HepG2 (cell line): ENCODE data around the gene ARHGEF26. TPM values are rescaled to one million over a fixed set of nuclear protein-coding genes. Genes with fewer than 3 reads are reported as not detected.

Source experiments
- CHCHD3 ChIP-seq: sonication (generic); formaldehyde crosslinking; IDR thresholded peaks from 2 replicates; pipeline ENCODE4 v1.8.0; 2022; ENCODE audit warnings: mild to moderate bottlenecking, missing genetic modification reagents, moderate library complexity
- HHEX ChIP-seq: IDR thresholded peaks from 2 replicates; pipeline ENCODE4 v1.6.1; 2016; ENCODE audit warnings: control low read depth
- KAT2B ChIP-seq: fragments of 150-350 bp; IDR thresholded peaks from 2 replicates; pipeline ENCODE4 v1.6.1; 2014; ENCODE audit warnings: low read depth, low read length, borderline replicate concordance
- KLF12 ChIP-seq: sonication (generic); formaldehyde crosslinking; IDR thresholded peaks from 2 replicates; pipeline ENCODE4 v1.4.0; 2020; ENCODE audit warnings: missing genetic modification reagents, borderline replicate concordance
- MAFF ChIP-seq: IDR thresholded peaks from 2 replicates; pipeline ENCODE4 v1.6.1; 2011; ENCODE audit warnings: low read depth, low read length, improper control_type of control experiment
- MIER2 ChIP-seq: IDR thresholded peaks from 2 replicates; pipeline ENCODE4 v1.6.1; 2016; ENCODE audit warnings: missing biosample characterization, missing genetic modification reagents
- MXD4 ChIP-seq: IDR thresholded peaks from 2 replicates; pipeline ENCODE4 v1.6.1; 2016; ENCODE audit warnings: mild to moderate bottlenecking, missing biosample characterization, missing genetic modification reagents
- NFYB ChIP-seq: sonication (generic); formaldehyde crosslinking; IDR thresholded peaks from 2 replicates; pipeline ENCODE4 v1.4.0; 2020; ENCODE audit warnings: missing genetic modification reagents
- NONO ChIP-seq, 2 experiments: fragments of 450-650 bp in 1 of 2; sonication (generic) in 1 of 2; formaldehyde crosslinking in 1 of 2; IDR thresholded peaks in 1 of 2; conservative IDR thresholded peaks in 1 of 2; 2 replicates each; pipeline versions ENCODE4 v1.6.1 to v1.8.0; 2017 to 2022; ENCODE audit warnings: mild to moderate bottlenecking in 1 of 2, missing genetic modification reagents in 1 of 2, moderate library complexity in 1 of 2
- POLR2G ChIP-seq: fragments of 200-400 bp; formaldehyde crosslinking; IDR thresholded peaks from 2 replicates; pipeline ENCODE4 v1.6.1; 2018; ENCODE audit warnings: mild to moderate bottlenecking, low read depth, low read length, moderate library complexity
- SALL1 ChIP-seq: sonication (generic); formaldehyde crosslinking; IDR thresholded peaks from 2 replicates; pipeline ENCODE4 v1.8.0; 2022; ENCODE audit warnings: mild to moderate bottlenecking, missing genetic modification reagents
- ZNF101 ChIP-seq: sonication (generic); formaldehyde crosslinking; IDR thresholded peaks from 2 replicates; pipeline ENCODE4 v1.4.0; 2020; ENCODE audit warnings: mild to moderate bottlenecking, low read depth, missing genetic modification reagents, borderline replicate concordance
- ZNF234 ChIP-seq: sonication (generic); formaldehyde crosslinking; conservative IDR thresholded peaks from 2 replicates; pipeline ENCODE4 v1.5.1; 2020; ENCODE audit warnings: mild to moderate bottlenecking, missing genetic modification reagents
- ZNF549 ChIP-seq: sonication (generic); formaldehyde crosslinking; IDR thresholded peaks from 2 replicates; pipeline ENCODE4 v1.5.0; 2020; ENCODE audit warnings: missing genetic modification reagents
- ZNF746 ChIP-seq: sonication (generic); formaldehyde crosslinking; IDR thresholded peaks from 2 replicates; pipeline ENCODE4 v1.8.0; 2022; ENCODE audit warnings: mild to moderate bottlenecking, missing genetic modification reagents
- polyA plus RNA-seq, 8 experiments: library from polyadenylated mRNA; depleted of rRNA in 3 of 8; stranded (reverse) in 7 of 8; unstranded in 1 of 8; fragments of >200 nt; fragmentation: Illumina TruSeq in 4 of 8; extraction: Trizol in 4 of 8; gene quantifications; 2 replicates each; pipeline versions ENCODE4 v1.2.1 to v1.2.3, GENCODE V29; 2011 to 2016; ENCODE audit warnings: low read depth in 4 of 8, missing spikeins in 1 of 8, mixed read lengths in 1 of 8; ENCODE audit not compliant: insufficient read depth in 1 of 8
- total RNA-seq, 5 experiments: library from RNA; depleted of rRNA; stranded (reverse); fragments of >200 nt; fragmentation: Illumina TruSeq; extraction: Trizol; gene quantifications; 2 replicates each; pipeline ENCODE4 v1.2.3, GENCODE V29; 2016; ENCODE audit warnings: low read depth in 1 of 5
- TF ChIP-seq, protein P1 (sequence below): sonication (generic); formaldehyde crosslinking; IDR thresholded peaks from 2 replicates; pipeline ENCODE4 v1.8.0; 2022; ENCODE audit warnings: low read depth, missing genetic modification reagents
- TF ChIP-seq, protein P2 (sequence below): sonication (generic); formaldehyde crosslinking; IDR thresholded peaks from 2 replicates; pipeline ENCODE4 v1.8.1; 2023; ENCODE audit warnings: missing genetic modification reagents, inconsistent platforms, borderline replicate concordance
- TF ChIP-seq, protein P3 (sequence below): sonication (generic); formaldehyde crosslinking; IDR thresholded peaks from 2 replicates; pipeline ENCODE4 v1.4.0; 2020; ENCODE audit warnings: missing genetic modification reagents
- TF ChIP-seq, protein P4 (sequence below): sonication (generic); formaldehyde crosslinking; IDR thresholded peaks from 2 replicates; pipeline ENCODE4 v1.4.0; 2020; ENCODE audit warnings: missing genetic modification reagents, low read depth, mild to moderate bottlenecking, borderline replicate concordance
- TF ChIP-seq, protein P5 (sequence below): sonication (generic); formaldehyde crosslinking; IDR thresholded peaks from 2 replicates; pipeline ENCODE4 v1.5.0; 2020; ENCODE audit warnings: mild to moderate bottlenecking, missing genetic modification reagents

The ARHGEF26 gene
- total and polyA plus RNA-seq, 2 of the 13 experiments (the other 11 are each of a cell fraction or from before 2014, with no cell fraction given): 0.74 to 6.1 TPM

DNA sequence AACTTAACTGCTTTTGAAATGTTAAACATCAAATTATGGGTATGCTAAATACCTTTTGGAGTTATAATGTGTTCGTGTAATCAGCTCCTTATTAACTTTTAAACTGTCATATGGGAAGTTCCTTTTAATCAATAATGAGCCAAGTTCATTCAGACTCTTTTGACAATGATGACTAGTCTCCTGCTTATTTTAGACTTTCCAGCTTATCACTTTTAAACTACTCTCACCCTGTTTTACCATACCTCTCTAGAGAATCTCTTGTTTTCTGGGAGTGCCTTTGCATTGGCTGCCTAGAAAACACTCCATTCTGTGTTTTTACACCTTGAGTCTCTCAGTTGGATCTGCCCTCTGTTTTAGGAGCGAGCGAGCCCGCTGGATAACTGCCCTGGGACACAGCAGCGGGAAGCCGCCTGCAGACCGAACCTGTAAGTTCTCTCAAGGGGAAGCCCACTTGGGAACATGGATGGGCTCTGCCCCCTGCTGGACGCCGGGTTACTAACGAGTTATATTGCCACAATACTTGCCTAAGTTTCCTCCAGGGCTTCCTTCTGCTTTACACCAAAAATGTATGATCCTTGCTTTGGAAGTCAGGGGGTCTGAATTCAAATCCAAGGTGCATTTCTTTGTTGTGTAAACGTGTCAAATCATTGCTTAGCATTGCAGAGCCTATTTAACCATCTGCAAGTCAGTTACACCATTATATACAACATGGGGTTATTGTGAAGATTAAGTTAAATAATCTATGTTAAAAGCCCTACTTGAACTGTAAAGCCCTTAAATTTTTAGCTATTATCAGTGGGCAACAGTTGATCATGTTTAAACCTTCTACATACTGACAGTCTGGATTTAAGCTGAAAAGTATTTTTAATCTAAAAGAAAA is 131.8 kb downstream of the ARHGEF26 start (continued):
- no peak for TF ChIP-seq ZNF101 (CRISPR knock-in tag)
- TF ChIP-seq POLR2G: no peak
- TF ChIP-seq MAFF: no peak
- no peak for TF ChIP-seq CHCHD3 (CRISPR knock-in tag)
- TF ChIP-seq MIER2 (CRISPR knock-in tag): no peak
- TF ChIP-seq NONO (IDR thresholded peaks at IDR 0.05): no peak
- no peak for TF ChIP-seq NONO (CRISPR knock-in tag; conservative IDR thresholded peaks at IDR 0.05)
- TF ChIP-seq SALL1 (CRISPR knock-in tag): peak; percentile 88
- TF ChIP-seq ZNF234: no peak
- TF ChIP-seq, protein P1, sequence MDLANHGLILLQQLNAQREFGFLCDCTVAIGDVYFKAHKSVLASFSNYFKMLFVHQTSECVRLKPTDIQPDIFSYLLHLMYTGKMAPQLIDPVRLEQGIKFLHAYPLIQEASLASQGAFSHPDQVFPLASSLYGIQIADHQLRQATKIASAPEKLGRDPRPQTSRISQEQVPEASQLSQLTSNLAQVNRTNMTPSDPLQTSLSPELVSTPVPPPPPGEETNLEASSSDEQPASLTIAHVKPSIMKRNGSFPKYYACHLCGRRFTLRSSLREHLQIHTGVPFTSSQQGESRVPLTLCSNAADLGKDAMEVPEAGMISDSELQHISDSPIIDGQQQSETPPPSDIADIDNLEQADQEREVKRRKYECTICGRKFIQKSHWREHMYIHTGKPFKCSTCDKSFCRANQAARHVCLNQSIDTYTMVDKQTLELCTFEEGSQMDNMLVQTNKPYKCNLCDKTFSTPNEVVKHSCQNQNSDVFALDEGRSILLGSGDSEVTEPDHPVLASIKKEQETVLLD (CRISPR knock-in tag): no peak
- no peak for TF ChIP-seq ZNF746 (CRISPR knock-in tag)
- TF ChIP-seq KAT2B: no peak
- TF ChIP-seq MXD4: no peak
- no peak for TF ChIP-seq NFYB
- TF ChIP-seq ZNF549 (CRISPR knock-in tag): no peak
- TF ChIP-seq, protein P2, sequence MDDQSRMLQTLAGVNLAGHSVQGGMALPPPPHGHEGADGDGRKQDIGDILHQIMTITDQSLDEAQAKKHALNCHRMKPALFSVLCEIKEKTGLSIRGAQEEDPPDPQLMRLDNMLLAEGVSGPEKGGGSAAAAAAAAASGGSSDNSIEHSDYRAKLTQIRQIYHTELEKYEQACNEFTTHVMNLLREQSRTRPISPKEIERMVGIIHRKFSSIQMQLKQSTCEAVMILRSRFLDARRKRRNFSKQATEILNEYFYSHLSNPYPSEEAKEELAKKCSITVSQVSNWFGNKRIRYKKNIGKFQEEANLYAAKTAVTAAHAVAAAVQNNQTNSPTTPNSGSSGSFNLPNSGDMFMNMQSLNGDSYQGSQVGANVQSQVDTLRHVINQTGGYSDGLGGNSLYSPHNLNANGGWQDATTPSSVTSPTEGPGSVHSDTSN (CRISPR knock-in tag): no peak
- TF ChIP-seq, protein P3, sequence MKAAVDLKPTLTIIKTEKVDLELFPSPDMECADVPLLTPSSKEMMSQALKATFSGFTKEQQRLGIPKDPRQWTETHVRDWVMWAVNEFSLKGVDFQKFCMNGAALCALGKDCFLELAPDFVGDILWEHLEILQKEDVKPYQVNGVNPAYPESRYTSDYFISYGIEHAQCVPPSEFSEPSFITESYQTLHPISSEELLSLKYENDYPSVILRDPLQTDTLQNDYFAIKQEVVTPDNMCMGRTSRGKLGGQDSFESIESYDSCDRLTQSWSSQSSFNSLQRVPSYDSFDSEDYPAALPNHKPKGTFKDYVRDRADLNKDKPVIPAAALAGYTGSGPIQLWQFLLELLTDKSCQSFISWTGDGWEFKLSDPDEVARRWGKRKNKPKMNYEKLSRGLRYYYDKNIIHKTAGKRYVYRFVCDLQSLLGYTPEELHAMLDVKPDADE (CRISPR knock-in tag): no peak
- no peak for TF ChIP-seq HHEX (CRISPR knock-in tag)
- TF ChIP-seq KLF12 (CRISPR knock-in tag): no peak
- TF ChIP-seq, protein P4, sequence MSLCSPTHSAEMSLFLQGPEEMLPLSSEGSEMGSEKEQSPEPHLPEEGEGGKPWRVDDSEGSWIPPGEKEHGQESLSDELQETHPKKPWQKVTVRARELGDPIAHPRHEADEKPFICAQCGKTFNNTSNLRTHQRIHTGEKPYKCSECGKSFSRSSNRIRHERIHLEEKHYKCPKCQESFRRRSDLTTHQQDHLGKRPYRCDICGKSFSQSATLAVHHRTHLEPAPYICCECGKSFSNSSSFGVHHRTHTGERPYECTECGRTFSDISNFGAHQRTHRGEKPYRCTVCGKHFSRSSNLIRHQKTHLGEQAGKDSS: no peak
- TF ChIP-seq, protein P5, sequence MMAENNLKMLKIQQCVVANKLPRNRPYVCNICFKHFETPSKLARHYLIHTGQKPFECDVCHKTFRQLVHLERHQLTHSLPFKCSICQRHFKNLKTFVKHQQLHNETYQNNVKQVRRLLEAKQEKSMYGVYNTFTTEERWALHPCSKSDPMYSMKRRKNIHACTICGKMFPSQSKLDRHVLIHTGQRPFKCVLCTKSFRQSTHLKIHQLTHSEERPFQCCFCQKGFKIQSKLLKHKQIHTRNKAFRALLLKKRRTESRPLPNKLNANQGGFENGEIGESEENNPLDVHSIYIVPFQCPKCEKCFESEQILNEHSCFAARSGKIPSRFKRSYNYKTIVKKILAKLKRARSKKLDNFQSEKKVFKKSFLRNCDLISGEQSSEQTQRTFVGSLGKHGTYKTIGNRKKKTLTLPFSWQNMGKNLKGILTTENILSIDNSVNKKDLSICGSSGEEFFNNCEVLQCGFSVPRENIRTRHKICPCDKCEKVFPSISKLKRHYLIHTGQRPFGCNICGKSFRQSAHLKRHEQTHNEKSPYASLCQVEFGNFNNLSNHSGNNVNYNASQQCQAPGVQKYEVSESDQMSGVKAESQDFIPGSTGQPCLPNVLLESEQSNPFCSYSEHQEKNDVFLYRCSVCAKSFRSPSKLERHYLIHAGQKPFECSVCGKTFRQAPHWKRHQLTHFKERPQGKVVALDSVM (CRISPR knock-in tag): no peak
